HTERT RPE-1 (cell line): ENCODE measurements around the gene CNKSR2.

Source experiments
- in situ Hi-C: fragments of 300-500 bp; cut with MboI; formaldehyde crosslinking; loops from 4 replicates; pipeline ENCODE4 v1.14.3; 2020; ENCODE audit warnings: low sequenced_read_pairs

The CNKSR2 gene

DNA sequence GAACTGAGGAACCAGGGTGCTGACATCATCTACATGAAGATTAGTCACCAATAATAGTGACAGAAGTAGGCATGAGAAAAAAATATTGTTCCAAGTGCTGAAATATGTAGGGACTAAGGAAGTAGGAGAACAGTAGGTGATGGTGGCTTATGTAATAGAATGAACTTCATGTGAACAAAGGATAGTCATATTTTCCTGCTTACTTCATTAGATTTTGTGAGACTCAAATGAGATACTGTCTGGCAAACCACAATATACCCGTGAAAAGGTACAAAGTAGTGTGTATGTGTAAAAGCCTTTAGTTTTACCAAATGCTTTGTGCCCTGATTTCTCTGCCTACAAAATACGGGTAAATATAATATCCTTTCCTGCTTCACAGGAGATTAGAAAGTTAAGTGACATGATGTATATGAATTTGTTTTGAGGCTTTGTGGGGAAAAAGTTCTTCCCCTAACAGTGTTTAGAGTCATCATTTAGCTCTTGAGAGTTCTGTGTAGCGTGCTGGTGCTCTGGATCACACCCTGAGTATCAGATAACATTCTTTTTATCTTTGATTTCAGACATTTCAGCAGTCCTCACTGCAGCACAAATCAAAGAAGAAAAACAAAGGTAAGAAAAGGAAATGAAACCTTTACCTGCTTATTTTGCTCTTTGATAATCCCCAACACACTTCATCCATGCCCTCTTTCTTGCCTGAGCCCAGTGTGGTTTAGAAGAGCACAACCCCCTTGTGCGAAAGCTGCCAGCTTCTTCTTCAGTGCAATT lies 216.0 kb downstream of the CNKSR2 start:
- in situ Hi-C loops: no loop called here

DNA sequence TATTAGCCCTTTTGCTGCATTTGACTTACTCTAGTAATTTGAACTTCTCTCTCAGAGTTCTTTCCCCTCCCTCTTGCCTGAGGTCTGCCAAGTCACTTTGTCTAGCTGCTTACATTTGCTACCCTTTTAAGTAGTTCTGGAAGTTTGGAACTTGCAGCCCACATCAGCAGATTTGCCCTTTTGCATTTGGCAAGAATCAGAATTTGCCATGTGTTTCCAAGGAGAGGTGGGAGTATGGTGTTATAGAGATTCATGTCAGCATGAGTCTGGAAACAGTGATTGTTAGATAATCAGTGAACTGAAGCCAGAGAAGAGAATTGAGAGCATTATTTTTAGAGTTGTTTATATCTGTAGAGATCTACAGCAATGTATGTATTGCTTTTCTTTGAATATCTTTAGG lies 231.8 kb downstream of the CNKSR2 start:
- in situ Hi-C loops: no loop called here

DNA sequence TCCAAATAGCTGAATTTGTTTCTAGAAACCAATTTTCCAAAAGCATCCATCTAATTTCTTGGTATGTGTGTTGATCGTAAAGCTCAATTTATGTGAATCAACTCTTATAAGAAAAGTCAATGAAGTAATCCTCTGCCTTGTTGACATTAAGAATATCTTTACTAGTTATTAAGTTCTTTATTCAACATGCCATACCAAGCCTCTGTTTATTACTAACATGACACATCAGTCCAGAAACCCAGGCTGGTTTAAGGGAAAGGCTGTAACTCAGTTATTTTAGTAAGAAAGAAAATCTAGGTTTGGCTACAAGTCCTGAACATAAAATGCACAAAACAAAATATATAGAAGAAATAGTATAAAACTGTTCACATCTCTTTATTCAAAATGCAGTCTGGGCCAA lies 235.9 kb downstream of the CNKSR2 start:
- in situ Hi-C loops: no loop called here

DNA sequence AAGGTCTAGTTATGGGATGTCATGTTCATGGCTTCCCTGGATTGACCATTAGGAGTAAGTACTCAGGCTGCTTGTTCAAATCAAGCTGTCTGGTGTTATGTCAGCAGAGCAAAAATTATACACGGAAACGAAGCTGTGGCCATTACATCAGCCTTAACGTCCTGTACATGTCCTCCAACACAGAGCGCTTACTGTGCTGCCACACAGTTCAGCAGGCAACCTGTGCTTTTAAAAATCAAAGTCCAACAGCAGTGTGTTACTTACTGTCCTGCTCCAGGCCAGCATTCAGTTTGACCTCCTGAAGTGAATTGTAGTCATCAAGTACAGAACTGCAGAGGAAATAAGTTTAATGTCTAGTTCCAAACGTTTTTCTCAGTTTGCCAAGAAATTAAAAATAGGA lies 237.9 kb downstream of the CNKSR2 start:
- in situ Hi-C loops: no loop called here

DNA sequence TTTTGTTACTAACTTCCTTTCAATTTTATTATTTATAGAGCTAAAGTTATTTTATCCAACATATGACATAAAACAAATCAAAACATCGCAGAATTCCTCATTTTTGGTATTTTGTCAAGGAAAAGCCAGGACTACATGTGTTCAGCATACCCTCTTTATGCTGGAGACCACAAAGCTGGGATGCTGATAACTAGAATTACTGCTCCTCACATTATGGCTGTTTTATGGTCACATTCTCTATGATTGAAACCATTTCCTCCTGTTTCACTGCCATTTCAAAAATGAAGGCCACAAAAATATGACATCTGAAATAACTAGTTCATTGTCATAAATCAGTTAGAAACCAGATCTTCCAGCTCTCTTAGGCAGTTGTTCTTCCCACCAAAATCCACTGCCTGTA lies 242.2 kb downstream of the CNKSR2 start:
- in situ Hi-C loops: no loop called here

DNA sequence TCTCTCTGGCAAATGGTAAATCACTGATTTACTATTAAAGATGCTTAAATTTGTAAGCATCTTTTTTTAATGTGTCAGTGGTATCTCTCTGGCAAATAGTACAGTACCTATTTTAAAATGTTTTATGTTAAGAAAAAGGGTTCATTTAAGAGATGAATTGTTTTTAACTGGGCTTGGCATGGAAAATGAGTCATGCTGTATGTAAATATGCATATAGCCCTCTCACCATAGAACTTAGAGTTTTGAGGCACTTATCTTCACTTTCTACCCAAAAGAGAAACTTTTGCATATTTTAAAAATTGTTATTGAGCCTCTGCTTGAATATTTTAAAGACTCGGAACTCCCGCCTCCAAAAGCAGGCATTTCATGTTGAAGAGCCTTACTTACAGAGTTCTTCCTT lies 246.0 kb downstream of the CNKSR2 start:
- in situ Hi-C loops: no loop called here

DNA sequence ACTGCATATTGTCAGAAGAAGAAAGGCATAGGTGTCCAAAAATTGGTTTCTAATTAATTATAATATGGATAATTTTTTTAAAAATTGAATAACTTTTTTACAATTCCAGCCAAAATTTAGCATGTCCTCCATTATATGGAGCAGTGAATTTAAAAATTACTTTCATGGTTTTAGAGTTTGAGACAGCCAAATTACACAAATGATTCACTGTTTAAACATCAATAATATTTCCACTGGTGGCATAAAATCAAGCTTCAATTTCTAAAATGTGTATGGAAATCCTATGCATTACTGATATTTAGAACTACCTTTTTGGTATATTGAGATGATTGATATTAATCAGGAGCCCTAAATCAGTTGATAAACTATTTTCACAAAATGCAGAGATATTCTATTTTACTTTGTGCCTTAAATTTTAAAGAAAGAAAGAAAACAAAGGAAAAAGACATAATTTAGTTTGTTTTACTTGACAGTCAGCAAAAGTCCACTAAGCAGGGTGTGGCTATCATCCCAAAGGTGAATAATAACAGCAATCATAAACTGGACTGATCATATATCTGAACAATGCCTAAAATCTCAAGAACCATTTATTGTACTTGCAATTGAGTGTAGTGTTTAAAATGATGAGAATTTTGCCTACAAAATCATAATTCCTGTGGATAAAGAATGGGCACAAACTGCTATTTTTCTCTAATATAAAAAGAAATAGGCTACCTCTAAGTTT lies 249.7 kb downstream of the CNKSR2 start:
- in situ Hi-C loops: no loop called here

DNA sequence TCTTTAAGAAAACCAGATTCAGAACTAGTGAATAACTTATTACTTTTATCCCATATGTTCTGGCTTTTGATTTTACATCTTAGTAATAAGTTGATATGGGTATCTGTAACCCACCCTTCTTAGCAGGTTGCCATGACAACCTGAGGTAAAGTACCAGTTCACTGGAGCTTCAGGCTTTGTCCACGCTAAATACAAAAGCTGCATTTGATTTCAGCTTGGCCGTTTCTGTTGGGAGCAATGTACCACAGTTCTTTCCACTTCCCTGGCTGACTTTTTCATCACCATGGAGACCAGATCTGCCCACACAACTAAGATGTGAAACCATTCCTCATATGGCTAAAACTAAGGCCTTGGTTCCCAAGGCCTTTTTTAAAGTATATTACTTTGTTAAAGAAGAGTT lies 257.8 kb downstream of the CNKSR2 start:
- in situ Hi-C loops: no loop called here

DNA sequence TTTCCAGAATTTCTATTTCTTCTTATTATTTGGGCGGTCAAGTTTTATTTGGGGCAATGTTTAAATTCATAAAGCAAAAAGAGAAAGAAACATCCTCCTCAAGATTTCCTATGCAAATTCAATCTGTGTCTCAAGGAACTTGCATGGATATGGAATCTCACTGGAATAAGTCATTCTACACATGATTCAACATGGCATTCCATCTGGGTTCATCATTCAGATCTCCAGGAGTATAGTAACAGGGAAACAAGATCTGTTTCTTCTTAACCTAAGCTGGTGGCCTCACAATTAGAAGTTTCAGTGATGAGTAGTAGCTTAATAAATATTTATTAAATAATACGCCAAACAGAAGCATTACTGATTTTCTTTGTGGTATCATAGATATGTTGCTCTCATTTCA lies 264.1 kb downstream of the CNKSR2 start:
- in situ Hi-C loops: no loop called here

DNA sequence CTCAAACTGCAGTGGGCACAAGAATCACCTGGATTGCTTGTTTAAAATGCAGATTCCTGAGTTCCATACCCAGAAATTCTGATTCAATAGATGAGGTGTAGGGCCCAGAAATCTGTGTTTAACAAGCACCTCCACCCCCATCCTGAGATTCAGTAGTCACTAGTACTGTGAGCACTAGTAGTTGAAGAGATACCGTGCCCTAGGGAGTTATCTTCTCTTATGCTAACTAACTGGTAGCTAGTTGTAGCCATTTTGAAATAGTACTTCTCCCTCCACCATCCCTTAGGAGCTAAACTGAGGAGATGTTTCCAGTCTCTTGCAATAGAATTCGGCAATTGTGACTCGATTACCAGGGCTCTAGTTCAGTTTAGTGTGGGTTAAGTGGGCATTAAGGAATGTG lies 265.6 kb downstream of the CNKSR2 start:
- in situ Hi-C loops: no loop called here

DNA sequence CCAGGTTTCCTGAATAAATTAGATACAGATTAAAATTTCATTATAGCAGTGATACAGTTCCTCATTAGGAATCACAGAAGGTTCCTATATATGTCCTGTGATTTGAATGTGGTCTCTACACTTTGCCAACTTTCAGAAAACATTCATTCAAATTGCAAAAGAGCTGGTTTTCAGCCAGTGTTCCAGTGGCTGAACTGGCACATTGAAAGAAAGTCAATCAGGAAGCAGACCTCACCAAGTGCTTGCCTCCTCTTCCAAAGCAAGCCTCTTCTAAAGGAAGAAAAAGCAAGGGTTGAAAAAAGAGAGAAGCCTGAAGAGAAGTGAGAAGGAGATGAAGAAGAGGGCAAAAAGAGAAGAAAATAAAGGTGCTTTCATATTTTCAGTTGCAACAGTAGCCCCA lies 271.2 kb downstream of the CNKSR2 start:
- in situ Hi-C loops: no loop called here

DNA sequence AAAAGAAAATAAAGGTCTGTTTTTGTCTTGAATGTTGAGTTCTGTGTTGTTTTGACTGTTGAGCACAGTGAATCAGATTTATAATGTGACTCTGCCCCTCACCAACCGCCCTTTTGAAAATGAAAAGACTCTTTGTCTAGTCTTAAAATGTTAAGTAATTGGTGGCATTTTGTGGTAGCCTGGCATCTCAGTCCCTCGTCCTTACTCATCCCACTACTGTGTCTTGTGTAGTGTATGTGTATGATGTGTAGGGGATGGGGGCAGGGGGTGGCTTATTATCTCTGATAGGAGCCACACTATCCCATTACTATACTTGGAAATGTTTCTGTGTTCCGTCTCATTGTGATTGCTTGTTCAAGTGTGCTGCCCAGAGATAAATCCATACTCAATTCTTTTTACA lies 271.7 kb downstream of the CNKSR2 start:
- in situ Hi-C loops: no loop called here

DNA sequence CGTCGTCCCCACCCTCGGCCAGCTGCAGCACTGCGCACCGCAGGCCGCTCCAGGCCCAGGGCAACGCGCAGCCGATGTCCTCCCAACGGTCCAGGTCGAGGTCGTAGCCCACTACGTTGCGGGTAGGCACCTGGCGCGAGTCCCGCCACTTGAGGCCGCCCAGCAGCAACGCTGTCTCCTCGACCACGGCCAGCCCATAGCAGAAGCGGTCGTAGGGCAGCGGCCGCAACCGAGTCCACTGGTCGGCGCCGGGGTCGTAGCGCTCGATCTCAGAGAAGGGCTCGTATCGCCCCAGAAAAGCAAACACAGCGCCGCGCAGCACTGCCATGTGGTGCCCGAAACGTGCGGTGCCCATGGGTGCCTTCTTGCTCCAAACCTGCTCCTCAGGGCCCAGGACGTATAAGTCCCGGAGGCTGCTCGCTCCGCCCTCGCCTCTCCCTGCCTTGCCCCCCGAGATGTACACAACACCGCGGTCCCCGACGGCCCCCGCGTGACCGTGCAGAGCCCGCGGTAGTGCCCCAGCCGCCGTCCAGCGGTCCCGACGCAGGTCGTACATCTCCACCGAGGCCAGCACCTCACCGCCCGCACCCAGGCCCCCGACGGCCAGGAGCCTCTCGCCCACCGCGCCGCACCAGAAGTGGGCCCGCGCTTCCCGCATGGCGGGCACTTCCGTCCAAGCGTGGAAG lies 281.8 kb downstream of the CNKSR2 start:
- in situ Hi-C loops: no loop called here

DNA sequence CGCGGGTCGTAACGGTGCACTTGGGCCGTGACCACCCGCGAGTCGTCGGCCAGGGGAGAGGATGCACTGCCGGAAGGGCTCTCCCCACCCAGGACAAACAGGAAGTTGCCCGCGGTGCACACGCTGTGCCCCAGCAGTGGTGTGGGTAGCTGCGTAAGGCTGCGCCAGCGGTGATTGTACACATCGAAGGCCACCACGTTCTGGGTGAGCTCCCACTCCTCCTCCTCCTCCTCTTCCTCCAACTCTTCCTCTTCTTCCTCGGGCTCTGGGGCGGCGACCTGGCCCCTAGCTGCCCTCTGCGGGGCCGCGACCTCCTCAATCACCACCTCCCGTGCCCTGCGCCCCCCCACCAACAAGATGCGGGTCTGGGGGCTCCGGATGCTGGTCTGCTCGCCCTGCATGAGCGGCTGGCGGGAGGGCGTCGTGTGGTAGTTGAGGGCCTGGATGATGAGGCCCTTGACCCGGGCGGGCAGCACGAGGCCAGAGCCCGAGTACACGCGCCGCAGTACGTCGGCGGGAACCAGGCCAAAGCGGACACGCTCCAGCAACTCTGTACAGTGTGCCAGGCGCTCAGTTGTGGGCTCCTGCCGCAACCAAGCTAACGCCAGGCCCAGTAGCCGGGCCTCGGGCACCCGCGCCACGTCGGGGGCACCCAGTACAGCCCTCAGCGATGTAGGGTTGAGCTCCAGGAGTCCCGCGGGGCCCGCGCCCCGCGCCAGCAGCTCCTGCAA lies 282.5 kb downstream of the CNKSR2 start:
- in situ Hi-C loops: no loop called here

DNA sequence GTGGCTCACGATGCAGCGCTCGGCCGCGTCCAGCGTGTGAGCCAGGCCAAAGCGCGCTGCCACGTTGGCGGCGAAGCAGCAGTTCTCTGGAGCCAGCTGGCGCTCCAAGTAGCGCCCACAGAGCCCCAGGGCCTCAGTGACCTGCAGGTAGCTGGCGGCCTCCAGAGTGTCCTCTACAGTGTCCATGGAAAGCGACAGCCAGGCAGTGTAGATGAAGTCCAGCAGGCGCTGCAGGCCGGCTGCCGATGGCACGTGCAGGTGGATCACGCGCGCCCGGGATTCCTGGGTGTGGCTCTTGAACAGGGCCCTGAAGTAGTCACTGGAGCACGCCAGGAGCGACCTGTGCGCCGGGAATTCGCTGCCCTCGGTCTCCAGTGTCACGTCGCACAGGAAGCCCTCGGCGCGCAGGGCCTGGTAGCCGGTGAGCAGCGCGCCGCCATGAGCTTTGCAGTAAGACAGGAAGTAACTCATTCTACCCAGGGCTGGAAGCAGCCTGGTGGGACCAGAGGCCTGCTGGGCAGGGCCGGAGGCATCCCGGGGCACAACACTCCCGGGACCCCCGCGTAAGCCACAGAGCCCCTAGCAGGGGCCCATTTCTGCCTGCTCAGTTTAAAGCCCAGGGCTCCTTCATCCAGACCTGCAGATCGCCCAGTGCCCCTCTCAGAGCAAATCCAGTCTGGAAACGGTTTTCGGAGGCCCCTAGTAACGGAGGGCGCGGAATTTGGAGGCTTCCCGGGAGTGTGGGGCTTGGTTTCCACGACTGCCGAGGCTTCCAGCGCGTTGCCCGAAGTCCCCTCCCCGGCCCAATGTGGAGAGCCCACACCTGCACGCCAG lies 283.3 kb downstream of the CNKSR2 start:
- in situ Hi-C loops: no loop called here

DNA sequence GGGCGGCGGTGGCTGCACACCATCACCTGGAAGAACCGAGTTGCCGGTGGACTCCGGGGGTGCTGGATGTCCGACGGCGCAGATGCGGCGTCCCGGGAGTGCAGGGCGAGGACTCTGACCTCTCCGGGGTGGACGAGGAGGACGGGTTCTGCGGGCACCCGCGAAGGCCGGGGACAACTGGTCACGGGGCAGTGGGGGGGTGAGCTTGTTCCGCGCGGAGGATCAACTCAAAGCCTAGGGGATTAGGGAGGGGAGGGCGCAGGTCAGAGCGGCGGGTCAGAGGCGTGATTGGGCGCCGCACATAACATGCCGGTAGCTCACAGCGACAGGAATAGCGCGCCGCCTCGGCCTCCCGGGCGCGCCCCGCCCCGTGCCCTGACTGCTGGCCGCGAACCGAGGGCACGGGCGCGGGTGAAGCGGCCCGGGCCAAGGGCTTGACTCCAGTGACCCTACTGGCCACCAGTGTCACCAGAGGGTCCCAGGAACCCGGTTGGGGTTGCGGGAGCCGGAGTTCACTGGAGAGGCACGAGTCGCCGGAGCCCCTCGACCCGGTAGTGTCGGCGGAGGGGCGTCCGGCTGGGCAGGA lies 284.0 kb downstream of the CNKSR2 start, which contains the start of gene KLHL34:
TSS of gene KLHL34 (minus strand) at position 179 of the 586 bp plus-strand sequence. CDS start 542 bp downstream, outside the sequence.
- in situ Hi-C loops: no loop called here

DNA sequence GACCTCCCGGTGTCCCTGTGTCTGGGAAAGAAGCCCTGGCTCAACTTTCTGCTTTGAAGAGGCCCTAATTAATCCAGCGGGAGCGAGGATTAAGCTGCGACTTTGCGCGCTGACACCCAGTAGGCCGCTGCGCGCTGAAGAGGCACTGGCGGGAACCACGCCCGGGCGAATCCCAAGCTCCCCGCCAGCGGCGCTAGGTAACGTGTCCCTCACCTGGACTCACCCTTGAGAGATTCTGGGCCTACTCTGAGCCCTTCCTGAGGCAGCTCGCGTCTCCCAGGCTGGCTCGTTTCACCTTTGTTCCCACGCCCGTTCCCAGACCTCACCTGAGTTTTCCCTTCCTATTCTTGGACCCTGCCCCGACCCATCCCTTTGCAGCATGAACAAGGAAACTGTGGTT lies 284.5 kb downstream of the CNKSR2 start:
- in situ Hi-C loops: no loop called here

DNA sequence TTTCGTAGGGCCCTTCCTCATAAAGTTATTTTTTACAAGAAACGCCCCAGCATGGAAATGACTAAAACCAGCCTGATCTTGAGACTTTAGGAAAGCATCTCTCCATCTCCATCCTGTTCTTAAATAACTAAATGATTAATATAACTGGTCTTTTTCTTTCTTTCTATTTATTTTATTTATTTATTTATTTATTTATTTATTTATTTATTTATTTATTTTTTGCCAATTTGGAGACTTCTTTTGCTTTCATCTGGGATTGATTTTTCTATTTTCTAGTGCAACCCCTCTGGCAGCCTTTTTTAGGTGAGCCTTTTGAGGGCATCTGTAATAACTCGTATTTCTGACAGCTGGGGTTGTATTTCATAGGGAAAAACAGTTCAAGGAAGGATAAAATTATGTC lies 285.1 kb downstream of the CNKSR2 start:
- in situ Hi-C loops: no loop called here

DNA sequence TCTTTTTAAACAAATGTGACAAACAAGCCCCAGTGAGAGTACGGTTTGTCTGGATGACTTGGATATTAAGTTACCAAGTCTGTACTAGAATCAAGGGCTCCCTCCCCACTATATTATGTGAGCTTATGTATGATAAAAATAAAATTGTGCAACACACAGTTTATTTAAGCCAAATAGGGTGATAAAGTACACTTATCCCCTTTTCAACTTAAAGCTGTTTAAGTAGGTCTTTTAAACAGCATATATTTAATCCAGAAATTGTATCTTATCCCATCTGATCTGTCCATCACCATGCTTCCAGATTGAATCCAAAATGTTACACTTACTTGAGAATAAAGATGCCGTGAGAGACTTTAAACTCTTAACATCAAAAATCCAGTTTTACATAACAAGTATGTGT lies 285.9 kb downstream of the CNKSR2 start:
- in situ Hi-C loops: no loop called here

DNA sequence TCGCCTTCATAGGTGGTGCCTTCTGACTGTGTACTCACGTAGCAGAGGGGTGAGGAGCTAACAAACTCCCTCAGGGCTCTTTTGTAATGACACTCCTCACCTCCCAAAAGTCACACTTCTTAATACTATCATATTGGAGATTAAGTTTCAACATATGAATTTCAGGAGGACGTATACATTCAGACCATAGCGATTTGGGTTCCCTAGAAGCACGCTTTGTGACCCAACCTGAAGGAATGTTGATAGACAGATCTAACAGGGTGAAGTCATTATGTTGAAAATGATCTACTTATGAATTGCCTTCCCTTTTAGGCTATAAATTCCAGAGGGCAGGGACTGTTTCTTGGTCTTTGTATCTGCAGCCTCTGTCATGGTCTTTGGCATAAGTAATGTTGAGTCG lies 287.1 kb downstream of the CNKSR2 start:
- in situ Hi-C loops: no loop called here
